GM13976 (cell line): ENCODE data around the gene COMT.
"Not testable (repeated sequence)": the region's sequence is repeated elsewhere in the genome, so short reads cannot be mapped to it uniquely, and the experiment has no call there.

ENCODE experiments used
- DNase-seq: peaks from one replicate; pipeline ENCODE4 v3.0.0; 2012; ENCODE audit warnings: low spot score
- in situ Hi-C: fragments of 300-500 bp; cut with MboI; formaldehyde crosslinking; loops from one replicate; pipeline ENCODE4 v1.12.0; 2022; ENCODE audit warnings: low sequenced_read_pairs, mixed read lengths, inconsistent platforms; ENCODE audit not compliant: unreplicated experiment
- TF ChIP-seq, protein P1 (sequence below): IDR thresholded peaks from 2 replicates; pipeline ENCODE4 v1.5.1; 2012; ENCODE audit warnings: borderline replicate concordance, mild to moderate bottlenecking; ENCODE audit not compliant: insufficient read depth; ENCODE audit errors: extremely low read depth, missing control alignments, control extremely low read depth

The COMT gene

DNA sequence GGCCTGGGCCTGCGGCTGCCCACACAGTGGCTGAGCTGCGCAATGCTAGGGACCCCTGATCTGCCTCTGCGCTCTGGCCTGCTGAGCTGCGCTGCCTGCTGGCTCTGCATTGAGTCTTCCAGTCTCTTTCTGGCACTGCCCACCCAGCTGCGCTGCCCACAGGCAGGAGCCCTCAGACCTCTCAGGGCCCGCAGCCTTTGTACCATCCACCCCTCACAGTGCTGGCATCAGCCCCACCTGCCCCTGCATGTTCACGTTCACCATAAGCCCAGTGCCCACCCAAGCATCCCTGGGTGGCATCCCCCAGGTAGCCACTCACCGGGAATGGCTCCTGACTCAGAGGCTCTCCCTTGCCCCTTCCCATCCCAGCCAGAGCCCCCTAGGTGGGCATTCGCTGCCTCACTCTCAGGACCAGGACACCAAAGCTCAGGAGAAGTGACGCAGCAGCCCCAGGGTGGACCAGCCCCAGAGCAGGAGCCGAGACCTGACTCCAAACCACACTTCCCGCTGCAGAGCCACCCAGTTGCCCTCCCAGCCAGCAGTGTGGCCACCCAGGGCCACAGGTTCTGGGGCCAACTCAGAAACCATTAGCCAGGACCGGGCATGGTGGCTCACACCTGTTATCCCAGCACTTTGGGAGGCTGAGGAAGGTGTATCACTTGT is 21.7 kb upstream of the COMT start:
- in situ Hi-C loops, result no loop called here
- peak; percentile 14 for DNase-seq
- TF ChIP-seq, protein P1, sequence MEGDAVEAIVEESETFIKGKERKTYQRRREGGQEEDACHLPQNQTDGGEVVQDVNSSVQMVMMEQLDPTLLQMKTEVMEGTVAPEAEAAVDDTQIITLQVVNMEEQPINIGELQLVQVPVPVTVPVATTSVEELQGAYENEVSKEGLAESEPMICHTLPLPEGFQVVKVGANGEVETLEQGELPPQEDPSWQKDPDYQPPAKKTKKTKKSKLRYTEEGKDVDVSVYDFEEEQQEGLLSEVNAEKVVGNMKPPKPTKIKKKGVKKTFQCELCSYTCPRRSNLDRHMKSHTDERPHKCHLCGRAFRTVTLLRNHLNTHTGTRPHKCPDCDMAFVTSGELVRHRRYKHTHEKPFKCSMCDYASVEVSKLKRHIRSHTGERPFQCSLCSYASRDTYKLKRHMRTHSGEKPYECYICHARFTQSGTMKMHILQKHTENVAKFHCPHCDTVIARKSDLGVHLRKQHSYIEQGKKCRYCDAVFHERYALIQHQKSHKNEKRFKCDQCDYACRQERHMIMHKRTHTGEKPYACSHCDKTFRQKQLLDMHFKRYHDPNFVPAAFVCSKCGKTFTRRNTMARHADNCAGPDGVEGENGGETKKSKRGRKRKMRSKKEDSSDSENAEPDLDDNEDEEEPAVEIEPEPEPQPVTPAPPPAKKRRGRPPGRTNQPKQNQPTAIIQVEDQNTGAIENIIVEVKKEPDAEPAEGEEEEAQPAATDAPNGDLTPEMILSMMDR, result no peak

DNA sequence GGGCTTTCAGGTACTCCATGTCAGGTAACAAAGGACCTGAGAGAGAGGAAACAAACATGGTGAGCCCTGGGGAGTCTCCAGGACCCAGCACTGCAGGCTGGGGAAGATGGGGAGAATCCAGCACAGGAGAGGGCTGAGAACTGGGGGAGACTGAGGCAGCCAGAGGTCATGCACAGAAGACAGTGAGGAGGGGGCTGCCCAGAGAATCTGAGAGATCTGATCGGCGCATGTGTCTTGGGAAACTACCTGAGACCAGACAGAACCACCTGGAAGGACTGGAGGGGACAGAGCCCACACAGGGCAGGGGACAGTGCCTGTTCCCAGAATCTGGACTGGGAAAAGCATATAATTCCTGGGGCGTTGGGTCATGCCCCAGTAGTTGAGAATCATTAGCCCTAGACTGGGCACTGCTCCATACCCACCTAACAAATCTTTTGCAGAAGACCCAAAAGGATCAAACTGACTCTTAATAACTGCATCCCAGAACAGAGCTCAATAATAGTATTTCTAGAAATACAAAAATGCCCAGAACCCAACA is 20.0 kb upstream of the COMT start:
- TF ChIP-seq, protein P1, result no peak
- DNase-seq, result peak; percentile 2
- in situ Hi-C loops, result no loop called here

DNA sequence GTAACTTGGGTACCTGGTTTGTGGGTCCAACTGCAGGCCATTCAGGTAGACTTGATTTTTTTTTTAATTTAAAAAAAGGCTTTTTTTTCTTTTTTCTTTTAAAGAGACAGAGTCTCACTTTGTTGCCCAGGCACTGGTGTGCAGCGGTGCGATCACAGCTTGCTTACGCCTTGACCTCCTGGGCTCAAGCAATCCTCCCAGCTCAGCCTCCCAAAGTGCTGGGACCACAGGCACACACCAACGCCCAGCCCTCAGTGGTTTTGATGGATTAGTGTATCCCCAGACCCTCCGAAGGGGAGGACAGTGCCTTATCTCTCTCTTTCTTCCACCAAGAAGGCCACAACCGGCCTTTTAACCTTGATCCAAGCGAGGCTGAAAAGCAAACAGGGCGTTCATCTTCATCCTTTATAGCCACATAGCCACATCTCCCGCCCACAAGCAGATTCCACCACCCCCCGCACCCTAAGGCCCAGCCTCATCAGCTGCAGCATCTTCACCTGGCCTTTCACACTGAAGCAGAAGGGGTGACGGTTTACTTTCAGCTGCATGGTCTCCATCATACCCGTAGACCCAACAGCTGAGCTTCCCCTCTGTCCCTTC is 17.6 kb upstream of the COMT start:
- TF ChIP-seq, protein P1, result no peak
- in situ Hi-C loops, result no loop called here
- peak; percentile 5 for DNase-seq

DNA sequence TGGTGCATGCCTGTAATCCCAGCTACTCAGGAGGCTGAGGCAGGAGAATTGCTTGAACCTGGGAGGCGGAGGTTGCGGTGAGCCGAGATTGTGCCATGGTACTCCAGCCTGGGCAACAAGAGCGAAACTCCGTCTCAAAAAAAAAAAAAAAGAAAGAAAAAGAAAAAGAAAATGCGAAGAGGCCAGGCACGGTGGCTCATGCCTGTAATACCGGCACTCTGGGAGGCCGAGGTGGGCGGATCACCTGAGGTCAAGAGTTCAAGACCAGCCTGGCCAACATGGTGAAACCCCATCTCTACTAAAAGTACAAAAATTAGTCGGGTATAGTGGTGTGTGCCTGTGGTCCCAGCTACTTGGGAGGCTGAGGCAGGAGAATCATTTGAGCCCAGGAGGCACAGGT is 15.5 kb upstream of the COMT start:
- in situ Hi-C loops, result not testable (repeated sequence)

DNA sequence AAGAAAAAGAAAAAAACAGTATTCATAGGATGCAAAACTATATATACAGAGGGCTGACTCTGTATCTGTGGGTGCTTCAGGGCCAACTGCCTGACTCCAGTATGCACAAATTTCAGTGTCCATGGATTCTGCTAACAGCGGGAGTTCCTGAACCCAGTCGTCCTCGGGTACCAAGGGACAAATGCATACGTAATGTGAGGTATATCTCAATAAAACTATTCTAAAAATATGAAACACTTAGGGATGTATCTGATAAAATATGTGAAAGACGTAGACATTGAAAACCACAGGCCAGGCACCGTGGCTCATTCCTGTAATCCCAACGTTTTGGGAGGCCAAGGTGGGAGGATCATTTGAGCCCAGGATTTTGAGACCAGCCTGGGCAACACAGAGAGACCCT is 13.9 kb upstream of the COMT start:
- in situ Hi-C loops, result no loop called here
- peak; percentile 4 for DNase-seq
- TF ChIP-seq, protein P1, result no peak

More for the DNA sequence above, 15.5 kb upstream of the COMT start:
- not testable (repeated sequence) for DNase-seq

DNA sequence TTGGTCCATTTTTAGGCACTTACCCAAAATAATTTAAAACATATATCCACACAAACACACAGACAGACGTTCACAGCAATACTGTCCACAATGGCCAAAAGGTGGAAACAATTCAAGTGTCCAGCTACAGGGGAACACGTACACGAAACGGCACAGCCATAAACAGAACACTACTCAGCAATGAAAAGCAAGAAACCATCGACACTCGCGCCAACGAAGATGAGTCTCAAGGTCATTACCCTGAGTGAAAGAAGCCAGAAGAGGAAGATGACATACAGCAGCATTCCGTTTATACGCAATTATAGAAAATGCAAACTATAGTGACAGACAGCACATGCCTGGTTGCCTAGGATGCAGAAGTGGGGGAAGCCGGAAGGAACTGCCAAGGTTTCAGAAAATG is 13.4 kb upstream of the COMT start:
- in situ Hi-C loops, result no loop called here
- peak; percentile 2 for DNase-seq
- TF ChIP-seq, protein P1, result no peak
